ENCODE data around the gene C2orf72. TPM values are rescaled to one million over a fixed set of nuclear protein-coding genes. Genes with fewer than 3 reads are reported as not detected.

C2orf72 gene
- total and polyA plus RNA-seq, 2 of the 13 experiments (the other 11 are each of a cell fraction or from before 2014, with no cell fraction given) = 147 to 203 TPM

DNA sequence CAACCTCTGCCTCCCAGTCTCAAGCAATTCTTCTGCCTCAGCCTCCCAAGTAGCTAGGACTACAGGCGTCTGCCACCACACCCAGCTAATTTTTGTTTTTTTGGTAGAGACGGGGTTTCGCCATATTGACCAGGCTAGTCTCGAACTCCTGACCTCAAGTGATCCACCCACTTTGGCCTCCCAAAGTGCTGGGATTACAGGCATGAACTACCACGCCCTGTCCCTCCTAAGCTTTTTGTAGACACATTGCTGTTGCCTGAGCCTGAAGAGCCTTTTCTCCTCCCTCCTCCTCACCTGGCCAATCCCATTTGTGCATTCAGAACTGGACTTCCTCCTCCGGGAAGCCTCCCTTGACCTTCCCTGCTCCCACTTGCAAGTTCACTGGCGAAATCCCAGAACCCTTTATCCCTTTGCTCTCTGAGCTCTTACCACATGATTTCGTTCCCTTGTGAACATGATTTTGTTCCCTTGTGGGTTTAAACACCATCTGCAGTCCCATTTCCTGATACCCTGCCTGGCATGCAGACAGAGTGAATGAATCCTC, 2.6 kb downstream of the C2orf72 start (continued):
- TF ChIP-seq, protein P1, sequence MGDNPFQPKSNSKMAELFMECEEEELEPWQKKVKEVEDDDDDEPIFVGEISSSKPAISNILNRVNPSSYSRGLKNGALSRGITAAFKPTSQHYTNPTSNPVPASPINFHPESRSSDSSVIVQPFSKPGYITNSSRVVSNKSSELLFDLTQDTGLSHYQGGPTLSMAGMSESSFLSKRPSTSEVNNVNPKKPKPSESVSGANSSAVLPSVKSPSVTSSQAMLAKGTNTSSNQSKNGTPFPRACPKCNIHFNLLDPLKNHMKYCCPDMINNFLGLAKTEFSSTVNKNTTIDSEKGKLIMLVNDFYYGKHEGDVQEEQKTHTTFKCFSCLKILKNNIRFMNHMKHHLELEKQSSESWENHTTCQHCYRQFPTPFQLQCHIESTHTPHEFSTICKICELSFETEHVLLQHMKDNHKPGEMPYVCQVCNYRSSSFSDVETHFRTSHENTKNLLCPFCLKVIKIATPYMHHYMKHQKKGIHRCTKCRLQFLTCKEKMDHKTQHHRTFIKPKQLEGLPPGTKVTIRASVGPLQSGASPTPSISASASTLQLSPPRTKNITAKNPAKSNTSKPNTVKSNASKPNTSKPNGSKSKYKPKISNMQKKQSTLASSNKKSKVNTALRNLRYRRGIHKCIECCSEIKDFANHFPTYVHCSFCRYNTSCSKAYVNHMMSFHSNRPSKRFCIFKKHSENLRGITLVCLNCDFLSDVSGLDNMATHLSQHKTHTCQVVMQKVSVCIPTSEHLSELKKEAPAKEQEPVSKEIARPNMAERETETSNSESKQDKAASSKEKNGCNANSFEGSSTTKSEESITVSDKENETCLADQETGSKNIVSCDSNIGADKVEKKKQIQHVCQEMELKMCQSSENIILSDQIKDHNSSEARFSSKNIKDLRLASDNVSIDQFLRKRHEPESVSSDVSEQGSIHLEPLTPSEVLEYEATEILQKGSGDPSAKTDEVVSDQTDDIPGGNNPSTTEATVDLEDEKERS (CRISPR knock-in tag; IDR thresholded peaks at IDR 0.05) = 0 out of 2 replicates have a peak, but pooled peaks have one; percentile 60
- TF ChIP-seq ZBTB42 (CRISPR knock-in tag; IDR thresholded peaks at IDR 0.05) = no peak
- peak; percentile 71; the same call in 1 of the 2 replicates for TF ChIP-seq PAF1 (CRISPR knock-in tag; IDR thresholded peaks at IDR 0.05)
- TF ChIP-seq, protein P2, sequence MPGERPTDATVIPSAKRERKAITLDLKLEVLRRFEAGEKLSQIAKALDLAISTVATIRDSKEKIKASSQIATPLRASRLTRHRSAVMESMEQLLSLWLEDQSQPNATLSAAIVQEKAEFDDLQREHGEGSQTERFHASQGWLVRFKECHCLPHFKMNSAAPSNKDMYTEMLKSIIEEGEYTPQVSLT (CRISPR knock-in tag; IDR thresholded peaks at IDR 0.05; ENCODE audit: borderline replicate concordance, low read depth) = no peak
- TF ChIP-seq, protein P3, sequence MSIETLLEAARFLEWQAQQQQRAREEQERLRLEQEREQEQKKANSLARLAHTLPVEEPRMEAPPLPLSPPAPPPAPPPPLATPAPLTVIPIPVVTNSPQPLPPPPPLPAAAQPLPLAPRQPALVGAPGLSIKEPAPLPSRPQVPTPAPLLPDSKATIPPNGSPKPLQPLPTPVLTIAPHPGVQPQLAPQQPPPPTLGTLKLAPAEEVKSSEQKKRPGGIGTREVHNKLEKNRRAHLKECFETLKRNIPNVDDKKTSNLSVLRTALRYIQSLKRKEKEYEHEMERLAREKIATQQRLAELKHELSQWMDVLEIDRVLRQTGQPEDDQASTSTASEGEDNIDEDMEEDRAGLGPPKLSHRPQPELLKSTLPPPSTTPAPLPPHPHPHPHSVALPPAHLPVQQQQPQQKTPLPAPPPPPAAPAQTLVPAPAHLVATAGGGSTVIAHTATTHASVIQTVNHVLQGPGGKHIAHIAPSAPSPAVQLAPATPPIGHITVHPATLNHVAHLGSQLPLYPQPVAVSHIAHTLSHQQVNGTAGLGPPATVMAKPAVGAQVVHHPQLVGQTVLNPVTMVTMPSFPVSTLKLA (IDR thresholded peaks at IDR 0.05) = no peak
- TF ChIP-seq, protein P4, sequence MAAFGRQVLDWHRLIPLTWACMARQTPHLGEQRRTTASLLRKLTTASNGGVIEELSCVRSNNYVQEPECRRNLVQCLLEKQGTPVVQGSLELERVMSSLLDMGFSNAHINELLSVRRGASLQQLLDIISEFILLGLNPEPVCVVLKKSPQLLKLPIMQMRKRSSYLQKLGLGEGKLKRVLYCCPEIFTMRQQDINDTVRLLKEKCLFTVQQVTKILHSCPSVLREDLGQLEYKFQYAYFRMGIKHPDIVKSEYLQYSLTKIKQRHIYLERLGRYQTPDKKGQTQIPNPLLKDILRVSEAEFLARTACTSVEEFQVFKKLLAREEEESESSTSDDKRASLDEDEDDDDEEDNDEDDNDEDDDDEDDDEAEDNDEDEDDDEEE (CRISPR knock-in tag; IDR thresholded peaks at IDR 0.05) = no peak
- no peak for TF ChIP-seq U2AF2 (IDR thresholded peaks at IDR 0.05; ENCODE audit: low read depth, low read length)
- TF ChIP-seq RBAK (CRISPR knock-in tag; IDR thresholded peaks at IDR 0.05) = no peak
- TF ChIP-seq ZNF24 (IDR thresholded peaks at IDR 0.05) = no peak
- TF ChIP-seq, protein P5, sequence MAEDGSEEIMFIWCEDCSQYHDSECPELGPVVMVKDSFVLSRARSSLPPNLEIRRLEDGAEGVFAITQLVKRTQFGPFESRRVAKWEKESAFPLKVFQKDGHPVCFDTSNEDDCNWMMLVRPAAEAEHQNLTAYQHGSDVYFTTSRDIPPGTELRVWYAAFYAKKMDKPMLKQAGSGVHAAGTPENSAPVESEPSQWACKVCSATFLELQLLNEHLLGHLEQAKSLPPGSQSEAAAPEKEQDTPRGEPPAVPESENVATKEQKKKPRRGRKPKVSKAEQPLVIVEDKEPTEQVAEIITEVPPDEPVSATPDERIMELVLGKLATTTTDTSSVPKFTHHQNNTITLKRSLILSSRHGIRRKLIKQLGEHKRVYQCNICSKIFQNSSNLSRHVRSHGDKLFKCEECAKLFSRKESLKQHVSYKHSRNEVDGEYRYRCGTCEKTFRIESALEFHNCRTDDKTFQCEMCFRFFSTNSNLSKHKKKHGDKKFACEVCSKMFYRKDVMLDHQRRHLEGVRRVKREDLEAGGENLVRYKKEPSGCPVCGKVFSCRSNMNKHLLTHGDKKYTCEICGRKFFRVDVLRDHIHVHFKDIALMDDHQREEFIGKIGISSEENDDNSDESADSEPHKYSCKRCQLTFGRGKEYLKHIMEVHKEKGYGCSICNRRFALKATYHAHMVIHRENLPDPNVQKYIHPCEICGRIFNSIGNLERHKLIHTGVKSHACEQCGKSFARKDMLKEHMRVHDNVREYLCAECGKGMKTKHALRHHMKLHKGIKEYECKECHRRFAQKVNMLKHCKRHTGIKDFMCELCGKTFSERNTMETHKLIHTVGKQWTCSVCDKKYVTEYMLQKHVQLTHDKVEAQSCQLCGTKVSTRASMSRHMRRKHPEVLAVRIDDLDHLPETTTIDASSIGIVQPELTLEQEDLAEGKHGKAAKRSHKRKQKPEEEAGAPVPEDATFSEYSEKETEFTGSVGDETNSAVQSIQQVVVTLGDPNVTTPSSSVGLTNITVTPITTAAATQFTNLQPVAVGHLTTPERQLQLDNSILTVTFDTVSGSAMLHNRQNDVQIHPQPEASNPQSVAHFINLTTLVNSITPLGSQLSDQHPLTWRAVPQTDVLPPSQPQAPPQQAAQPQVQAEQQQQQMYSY (CRISPR knock-in tag; IDR thresholded peaks at IDR 0.05) = no peak
- no peak for TF ChIP-seq HOXA7 (CRISPR knock-in tag; IDR thresholded peaks at IDR 0.05)
- TF ChIP-seq ZFP36 (IDR thresholded peaks at IDR 0.05; ENCODE audit: borderline replicate concordance, low read depth, low read length, partially characterized antibody) = peak; percentile 99
- TF ChIP-seq ZNF678 (CRISPR knock-in tag; IDR thresholded peaks at IDR 0.05) = no peak
- no peak for TF ChIP-seq HOXA3 (CRISPR knock-in tag; IDR thresholded peaks at IDR 0.05)
- TF ChIP-seq, protein P6, sequence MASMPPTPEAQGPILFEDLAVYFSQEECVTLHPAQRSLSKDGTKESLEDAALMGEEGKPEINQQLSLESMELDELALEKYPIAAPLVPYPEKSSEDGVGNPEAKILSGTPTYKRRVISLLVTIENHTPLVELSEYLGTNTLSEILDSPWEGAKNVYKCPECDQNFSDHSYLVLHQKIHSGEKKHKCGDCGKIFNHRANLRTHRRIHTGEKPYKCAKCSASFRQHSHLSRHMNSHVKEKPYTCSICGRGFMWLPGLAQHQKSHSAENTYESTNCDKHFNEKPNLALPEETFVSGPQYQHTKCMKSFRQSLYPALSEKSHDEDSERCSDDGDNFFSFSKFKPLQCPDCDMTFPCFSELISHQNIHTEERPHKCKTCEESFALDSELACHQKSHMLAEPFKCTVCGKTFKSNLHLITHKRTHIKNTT (CRISPR knock-in tag; IDR thresholded peaks at IDR 0.05) = no peak
- TF ChIP-seq RAD51 (IDR thresholded peaks at IDR 0.05; ENCODE audit: borderline replicate concordance) = no peak
- no peak for TF ChIP-seq ZBTB21 (CRISPR knock-in tag; IDR thresholded peaks at IDR 0.05)
- TF ChIP-seq ZNF558 (CRISPR knock-in tag; IDR thresholded peaks at IDR 0.05; ENCODE audit: borderline replicate concordance) = no peak
- no peak for TF ChIP-seq ZNF607 (CRISPR knock-in tag; IDR thresholded peaks at IDR 0.05; ENCODE audit: borderline replicate concordance)

Data from HepG2 (cell line).